CD4-positive, alpha-beta T cell treated with Interleukin-15 for 1 hour (primary cell): ENCODE results near the gene LRP1-AS.

ENCODE experiments used
- DNase-seq: peaks from one replicate; pipeline ENCODE4 v3.0.0-alpha.2; 2020

The LRP1-AS gene

DNA sequence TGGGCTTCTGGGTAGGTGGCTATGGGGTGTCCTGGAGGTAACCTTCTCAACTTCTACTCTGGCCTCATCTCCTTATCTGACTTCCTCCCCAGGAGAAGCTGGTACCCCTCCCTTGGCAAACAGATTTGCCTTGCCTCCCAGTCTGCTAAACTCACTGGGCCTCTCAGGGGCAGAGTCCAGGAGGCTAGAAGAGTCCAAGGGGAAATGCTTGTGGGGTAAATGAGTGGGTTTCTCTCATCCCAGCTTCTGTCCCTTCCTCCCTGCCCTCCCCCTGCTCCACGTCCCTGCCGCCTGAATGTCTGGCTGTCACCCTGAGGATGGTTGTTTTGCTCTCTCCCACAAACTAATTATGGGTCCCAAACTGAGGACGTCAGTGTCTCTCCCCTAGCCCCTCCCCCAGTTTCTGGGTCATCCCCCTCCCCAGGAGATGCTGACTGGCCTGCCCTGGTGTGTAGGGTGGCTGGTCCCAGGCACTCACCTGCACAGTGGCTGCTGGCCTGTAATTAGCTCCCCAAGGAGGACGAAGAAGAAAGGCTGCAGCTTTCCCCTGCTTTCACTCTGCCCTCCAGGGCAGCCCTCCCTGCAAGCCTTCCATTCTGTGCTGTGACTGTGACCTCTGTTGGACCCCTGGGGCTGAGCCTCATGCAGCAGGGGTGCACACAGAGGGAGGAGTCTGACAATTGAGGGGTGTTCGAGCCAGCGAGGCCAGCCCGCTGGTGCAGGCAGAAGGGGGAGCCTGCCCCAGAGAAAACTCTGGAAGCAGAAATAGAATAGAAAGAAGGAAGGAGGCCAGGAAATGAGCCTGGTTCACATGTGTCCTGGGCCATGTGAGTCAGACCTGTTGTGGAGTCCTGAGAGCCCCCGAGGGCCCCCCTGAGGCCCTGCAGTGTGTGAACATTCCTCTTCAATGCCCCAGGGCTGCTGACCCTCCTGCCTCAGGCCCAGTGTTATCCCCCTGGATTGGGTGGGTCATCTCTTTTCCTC, at the start of gene LRP1-AS:
LRP1-AS (minus strand) TSS at position 659 of the 984 bp plus-strand sequence.
- no peak for DNase-seq

DNA sequence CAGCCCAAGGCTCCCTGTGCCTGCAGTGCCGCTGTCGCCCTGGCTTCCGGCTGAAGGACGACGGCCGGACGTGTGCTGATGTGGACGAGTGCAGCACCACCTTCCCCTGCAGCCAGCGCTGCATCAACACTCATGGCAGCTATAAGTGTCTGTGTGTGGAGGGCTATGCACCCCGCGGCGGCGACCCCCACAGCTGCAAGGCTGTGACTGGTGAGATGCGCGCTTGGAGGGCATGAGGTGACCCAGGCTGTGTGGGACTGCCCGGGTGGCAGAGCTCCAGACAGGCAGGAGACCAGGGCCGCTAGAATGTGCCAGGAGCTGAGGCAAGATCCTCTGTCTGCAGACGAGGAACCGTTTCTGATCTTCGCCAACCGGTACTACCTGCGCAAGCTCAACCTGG, 49.5 kb upstream of the LRP1-AS start:
- DNase-seq, result no peak

DNA sequence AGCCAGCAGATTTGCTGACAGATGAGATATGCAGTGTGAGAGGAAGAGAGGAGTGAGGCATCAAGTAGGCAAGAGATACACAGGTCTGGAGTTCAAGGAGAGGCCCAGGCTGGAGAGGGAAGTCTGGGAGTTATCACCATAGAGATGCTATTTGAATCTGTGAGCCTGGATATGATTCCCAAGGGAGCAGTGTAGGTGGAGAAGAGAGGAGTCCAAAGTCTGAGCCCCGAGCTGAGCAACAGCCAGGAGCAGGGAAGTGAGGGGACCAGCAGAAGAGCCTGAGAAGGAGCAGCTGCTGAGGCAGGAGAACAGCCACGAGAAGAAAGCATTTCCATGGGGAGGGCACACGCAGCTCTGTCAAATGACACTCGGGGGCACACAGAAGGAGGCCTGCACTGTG, 49.0 kb upstream of the LRP1-AS start:
- no peak for DNase-seq

DNA sequence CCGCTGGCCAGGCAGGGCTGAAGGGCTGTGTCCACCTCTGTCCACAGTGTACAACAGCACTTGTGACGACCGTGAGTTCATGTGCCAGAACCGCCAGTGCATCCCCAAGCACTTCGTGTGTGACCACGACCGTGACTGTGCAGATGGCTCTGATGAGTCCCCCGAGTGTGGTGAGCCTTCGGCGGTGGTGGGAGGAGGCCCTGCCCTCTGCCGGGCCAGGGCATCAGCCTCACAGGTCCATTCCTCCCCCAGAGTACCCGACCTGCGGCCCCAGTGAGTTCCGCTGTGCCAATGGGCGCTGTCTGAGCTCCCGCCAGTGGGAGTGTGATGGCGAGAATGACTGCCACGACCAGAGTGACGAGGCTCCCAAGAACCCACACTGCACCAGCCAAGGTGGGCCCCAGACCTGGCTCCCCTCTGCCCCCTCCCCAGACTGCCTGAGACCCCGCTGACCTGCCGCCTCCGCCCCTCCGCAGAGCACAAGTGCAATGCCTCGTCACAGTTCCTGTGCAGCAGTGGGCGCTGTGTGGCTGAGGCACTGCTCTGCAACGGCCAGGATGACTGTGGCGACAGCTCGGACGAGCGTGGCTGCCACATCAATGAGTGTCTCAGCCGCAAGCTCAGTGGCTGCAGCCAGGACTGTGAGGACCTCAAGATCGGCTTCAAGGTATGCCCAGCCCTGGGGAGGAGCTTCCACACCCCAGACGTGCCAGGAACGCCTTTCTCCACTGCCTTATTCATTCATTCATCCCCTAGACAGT, 48.4 kb upstream of the LRP1-AS start:
- DNase-seq, result no peak

DNA sequence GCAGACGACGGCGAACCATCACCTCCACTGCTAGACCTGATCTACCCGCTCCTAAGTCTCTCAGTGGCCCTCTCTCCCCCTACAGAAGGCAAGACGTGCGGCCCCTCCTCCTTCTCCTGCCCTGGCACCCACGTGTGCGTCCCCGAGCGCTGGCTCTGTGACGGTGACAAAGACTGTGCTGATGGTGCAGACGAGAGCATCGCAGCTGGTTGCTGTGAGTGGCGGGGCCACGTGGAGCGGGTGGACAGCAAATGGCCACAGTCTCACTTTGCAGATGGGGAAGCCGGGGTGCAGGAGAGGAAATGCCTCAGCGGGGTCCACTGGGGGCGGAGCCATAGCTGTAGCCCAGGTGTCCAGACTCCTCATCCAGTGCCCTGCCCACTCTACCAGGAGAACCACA, 47.8 kb upstream of the LRP1-AS start:
- DNase-seq, result no peak

DNA sequence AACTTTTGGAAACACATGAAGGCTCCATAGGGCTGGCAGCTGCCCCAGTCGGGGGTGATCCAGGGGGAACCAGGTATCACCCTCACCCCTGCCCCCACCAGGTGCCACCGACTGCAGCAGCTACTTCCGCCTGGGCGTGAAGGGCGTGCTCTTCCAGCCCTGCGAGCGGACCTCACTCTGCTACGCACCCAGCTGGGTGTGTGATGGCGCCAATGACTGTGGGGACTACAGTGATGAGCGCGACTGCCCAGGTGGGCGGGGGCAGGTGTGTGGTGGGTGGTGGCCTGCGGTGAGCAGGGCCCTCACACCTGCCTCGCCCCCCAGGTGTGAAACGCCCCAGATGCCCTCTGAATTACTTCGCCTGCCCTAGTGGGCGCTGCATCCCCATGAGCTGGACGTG, 46.8 kb upstream of the LRP1-AS start:
- no peak for DNase-seq

DNA sequence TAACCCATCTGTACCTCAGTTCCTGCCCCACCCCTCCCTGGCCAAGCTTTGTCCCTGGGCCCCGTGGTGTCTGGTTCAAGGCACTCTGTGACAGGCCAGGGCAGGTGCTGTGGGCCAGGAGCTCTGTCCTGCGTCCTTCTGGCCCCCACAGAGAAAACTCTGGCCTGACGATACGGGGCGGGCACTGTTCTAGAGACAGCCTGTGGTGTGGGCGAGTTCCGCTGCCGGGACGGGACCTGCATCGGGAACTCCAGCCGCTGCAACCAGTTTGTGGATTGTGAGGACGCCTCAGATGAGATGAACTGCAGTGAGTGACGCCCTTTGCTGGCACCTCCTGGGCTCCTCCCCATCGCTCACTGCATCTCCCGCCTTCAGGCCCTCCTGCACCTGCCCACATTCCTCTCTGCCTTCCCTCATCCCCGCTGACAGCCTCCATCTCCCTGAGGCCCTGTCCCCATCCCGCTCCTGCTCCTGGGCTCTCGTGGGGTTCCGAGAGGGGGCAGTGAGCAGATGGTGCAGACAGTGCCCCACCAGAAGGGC, 46.4 kb upstream of the LRP1-AS start:
- no peak for DNase-seq

DNA sequence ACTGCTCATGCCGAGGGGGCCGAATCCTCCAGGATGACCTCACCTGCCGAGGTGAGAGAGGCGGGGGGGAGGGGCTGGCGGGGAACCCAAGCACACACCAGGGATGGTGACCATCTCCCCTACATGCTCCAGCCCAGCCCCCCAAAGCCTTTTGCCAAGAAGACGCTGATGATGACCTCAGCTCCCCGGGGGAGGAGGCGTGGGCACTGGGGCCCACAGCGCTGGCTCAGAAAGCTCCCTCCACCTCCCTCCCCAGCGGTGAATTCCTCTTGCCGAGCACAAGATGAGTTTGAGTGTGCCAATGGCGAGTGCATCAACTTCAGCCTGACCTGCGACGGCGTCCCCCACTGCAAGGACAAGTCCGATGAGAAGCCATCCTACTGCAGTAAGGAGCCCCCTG, 45.5 kb upstream of the LRP1-AS start:
- no peak for DNase-seq

DNA sequence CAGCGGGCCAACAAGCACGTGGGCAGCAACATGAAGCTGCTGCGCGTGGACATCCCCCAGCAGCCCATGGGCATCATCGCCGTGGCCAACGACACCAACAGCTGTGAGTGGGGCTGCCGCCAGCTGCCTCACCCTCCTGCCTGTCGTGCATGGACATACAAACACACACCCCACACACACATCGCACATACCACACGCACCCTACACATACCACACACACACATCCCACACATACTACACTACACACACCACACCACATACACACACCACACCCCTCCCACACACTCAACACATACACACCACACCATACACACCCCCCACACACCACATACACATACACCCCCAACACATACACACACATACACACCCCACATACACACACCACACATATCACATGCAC, 44.0 kb upstream of the LRP1-AS start:
- no peak for DNase-seq

DNA sequence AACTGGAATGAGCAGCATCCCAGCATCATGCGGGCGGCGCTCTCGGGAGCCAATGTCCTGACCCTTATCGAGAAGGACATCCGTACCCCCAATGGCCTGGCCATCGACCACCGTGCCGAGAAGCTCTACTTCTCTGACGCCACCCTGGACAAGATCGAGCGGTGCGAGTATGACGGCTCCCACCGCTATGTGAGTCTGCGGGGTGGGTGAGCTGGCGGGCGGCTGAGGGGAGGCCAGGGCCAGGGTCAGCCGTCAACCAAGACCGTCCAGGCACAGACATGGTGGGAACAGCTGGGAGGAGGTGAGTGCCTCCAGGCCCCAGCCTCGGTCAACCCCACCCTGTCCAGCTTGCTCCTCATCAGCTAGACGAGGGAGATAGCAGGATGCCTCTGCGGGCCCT, 43.4 kb upstream of the LRP1-AS start:
- no peak for DNase-seq

DNA sequence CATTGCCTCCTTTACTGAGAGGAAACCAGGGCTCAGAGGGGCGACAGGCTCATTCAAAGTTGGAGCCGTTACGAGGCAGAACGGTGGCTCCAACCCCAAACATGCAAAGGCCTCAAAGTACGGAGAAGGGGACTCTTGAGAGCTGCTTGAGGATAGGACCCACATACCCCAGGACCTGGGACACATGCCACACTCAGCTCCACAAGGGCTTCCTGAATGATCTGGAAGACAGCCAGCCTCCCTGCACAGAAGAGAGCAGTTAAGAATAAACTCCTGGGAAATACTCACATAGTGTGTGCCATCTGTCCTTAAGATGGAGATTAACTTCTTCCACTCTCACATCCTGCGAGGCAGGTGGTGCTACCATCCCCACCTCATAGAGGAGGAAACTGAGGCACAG, 42.6 kb upstream of the LRP1-AS start:
- no peak for DNase-seq

DNA sequence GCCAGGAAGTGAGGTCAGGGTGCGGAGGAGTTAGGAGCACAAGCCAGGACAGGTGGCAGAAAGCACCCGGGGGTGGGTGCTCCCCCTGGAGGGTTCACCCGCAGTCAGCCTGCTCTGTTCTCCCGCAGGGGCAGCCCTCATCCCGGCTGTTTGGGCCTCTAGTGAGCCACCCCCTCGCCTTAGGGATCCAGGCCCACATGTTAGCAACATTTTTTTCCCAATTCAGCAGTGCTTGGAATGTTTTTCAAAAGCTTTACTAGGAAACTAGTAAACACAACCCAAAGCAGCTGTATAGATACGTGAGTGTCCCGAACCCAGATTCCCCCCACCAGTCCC, 40.6 kb upstream of the LRP1-AS start:
- DNase-seq, result no peak

DNA sequence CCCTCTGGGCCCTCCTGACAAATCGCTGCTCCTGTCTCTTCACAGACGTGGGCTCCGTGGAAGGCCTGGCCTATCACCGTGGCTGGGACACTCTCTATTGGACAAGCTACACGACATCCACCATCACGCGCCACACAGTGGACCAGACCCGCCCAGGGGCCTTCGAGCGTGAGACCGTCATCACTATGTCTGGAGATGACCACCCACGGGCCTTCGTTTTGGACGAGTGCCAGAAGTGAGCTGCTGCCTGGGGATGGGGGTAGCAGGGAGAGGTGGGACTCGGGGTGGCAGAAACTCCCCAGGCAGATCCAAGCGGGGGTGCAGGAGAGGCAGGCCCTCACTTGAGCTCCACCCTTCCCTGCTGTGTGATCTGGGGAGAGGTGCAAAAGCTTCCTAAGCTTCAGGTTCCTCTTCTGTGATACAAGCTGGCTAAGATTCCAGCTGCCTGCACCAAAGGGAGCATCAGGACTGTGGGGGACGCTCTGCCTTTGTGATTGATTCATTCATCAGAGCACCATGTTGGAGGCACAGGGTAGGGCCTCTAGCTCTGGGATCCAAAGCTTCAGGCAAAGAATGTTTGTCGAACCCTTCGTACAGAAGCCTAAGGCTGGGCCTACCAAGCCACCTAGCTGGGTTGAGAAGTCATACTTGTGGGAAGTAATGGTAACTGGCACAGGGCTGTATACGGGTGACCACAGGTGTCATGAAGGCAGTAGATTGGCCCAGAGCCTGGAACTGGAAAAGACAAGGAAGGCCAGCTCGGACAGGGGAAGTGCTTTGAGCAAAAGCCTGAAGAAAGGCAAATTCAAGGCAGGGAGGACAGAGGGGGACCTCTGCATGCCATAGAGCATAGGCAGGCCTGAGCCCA, 40.0 kb upstream of the LRP1-AS start:
- no peak for DNase-seq

DNA sequence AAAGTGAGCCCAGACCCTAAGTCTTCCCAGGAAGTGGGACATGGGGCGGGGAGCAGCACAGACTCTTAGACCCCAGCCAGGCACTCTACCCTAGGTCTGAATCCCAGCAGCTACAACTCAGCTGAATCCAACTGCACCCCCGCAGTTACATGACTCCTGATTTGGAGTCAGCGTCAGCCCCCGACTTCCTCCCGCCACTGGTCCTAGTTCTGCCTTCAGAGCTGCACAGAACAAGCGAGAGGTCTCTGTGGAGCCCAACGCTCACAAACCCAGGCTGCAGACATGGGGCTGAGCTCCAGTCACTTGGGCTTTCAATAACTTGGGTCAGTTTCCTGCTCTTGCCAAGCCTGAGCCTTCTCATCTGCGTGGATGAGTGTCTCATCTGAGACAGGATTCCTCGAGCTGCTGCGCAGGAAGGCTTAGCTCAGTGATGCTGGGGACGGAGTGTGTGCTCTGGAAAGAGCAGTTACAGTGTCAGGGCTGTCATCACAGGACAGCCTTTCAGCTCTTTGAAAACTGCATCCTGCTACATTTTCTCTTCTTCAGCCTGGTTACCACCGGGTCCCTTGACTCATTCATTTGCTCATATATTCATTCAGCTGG, 38.6 kb upstream of the LRP1-AS start:
- no peak for DNase-seq

DNA sequence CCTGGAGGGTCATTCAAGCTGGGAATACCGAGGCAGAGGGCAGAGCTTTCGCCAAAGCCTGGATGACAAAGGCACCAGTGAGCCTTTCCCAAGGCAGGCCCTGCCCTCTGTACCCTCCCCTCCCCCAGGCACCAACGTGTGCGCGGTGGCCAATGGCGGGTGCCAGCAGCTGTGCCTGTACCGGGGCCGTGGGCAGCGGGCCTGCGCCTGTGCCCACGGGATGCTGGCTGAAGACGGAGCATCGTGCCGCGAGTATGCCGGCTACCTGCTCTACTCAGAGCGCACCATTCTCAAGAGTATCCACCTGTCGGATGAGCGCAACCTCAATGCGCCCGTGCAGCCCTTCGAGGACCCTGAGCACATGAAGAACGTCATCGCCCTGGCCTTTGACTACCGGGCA, 38.0 kb upstream of the LRP1-AS start:
- DNase-seq, result no peak

DNA sequence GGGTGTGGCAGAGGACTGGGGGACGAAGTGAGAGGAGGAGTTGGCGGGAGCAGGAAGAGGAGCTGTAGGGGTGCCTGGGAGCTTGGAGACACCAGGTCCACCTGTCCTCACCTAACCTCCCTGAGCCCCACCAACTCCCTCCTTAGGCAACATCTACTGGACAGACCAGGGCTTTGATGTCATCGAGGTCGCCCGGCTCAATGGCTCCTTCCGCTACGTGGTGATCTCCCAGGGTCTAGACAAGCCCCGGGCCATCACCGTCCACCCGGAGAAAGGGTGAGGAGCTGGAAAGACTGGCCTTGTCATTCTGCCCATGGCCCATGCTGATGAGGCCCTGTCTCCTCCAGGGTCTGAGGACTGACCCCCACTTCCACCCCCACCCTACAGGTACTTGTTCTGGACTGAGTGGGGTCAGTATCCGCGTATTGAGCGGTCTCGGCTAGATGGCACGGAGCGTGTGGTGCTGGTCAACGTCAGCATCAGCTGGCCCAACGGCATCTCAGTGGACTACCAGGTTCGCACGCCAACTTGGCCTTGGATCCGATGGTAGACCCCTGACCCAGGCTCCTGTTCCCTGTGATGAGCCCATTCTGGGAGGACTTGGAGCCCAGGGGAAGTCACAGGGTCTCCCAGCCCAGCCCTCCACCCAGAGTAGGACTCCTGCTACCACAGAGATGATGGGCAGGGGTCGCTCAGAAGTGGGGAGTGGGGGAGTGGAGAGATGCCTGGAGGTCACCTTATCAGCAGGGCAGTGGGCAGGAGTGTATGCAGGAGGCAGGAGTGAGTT, 36.7 kb upstream of the LRP1-AS start:
- DNase-seq, result no peak

DNA sequence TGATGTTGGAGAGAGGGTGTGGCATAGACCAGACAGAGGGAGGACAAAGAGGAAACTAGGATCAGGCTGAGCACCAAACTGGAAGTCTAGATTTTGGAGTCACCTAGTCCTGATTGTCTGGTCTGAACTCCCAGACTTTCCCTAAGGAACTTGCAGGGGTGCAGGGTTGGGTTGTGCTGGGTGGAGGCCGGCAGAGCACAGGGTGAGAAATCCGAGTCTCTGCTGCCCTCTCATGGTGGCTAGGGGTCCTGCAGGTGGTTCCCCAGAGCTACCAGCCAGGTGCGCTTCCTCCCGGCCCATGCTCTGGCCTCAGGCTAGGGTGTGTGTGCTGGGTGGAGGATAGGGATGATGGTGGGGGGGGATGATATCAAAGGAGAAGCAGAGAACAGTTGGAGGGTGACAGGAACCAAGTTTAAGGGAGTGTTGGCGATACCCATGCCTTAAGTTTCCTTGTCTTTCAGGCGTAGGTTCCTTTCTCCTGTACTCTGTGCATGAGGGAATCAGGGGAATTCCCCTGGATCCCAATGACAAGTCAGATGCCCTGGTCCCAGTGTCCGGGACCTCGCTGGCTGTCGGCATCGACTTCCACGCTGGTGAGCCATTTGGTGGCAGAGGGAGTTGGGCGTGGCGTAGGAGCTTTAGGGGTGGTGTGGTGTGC, 35.6 kb upstream of the LRP1-AS start:
- DNase-seq, result peak; percentile 72

DNA sequence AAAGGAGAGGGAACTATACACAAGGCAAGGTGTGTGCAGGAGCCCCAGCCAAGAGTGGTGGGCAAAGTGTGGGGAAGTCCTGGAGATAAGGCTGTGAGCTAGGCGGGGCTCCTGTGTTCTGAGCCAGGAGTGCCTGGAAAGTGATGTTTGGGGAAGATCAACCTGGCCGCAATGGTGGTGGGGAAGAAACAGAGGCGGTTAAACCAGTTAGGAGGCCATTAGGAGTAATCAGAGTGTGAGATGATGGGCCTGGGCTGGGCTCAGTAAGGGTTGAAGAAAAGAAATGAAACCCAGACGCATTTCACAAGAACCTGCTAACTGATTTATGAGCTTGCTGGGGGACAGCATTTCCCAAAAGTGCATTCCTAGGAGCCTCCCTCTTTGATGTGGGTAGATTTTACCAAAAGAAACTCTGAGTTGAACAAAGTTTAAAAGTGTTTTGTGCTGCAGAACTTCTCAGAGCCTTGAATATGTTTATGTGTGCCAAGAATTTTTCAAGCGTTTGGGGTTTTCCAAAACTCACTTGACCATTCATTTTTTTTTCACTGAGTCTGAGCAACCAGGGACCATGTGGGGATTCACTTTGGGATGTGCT, 34.2 kb upstream of the LRP1-AS start:
- DNase-seq, result no peak

DNA sequence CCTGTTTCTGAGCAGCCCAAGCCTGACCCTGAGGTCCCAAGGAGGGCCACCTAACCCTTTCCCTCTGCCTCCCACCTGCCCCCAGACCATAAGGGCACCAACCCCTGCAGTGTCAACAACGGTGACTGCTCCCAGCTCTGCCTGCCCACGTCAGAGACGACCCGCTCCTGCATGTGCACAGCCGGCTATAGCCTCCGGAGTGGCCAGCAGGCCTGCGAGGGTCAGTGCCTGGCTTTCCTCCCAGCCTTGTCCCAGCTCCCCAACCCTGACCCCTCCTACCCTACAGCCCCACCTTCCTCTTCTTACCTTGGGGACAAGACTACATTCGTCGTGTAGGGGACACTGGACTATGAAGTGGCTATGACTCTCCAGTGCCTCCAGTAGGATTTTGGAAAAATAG, 33.7 kb upstream of the LRP1-AS start:
- no peak for DNase-seq

DNA sequence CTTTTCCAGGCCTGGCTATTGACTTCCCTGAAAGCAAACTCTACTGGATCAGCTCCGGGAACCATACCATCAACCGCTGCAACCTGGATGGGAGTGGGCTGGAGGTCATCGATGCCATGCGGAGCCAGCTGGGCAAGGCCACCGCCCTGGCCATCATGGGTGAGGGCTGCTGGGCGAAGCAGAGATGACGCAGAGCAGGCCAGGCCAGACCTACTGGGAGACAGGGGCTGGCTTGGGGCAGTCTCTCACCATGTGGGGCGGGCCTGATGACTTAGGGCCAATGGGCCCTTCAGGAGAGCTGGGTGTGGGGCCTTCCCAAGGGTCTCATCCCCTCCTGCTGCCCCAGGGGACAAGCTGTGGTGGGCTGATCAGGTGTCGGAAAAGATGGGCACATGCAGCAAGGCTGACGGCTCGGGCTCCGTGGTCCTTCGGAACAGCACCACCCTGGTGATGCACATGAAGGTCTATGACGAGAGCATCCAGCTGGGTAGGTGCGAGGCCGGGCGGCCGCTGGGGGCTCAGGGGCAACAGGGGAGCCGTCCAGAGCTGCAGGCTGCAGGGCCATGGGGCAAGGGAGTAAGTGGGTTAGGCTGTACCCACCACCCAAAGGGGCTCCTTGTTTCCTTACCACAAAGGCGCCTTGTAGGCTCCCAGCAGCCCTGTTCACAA, 33.0 kb upstream of the LRP1-AS start:
- DNase-seq, result no peak
